GM23338 (cell line): ENCODE results near the gene IL12RB1. TPM values are rescaled to one million over a fixed set of nuclear protein-coding genes. Genes with fewer than 3 reads are reported as not detected.

Source experiments
- CTCF ChIP-seq, 2 experiments: fragments of 200-600 bp in 1 of 2; sonication (generic) in 1 of 2; conservative IDR thresholded peaks; 2 replicates each; pipeline versions ENCODE4 v1.5.1 to v1.6.1; 2016 to 2017; ENCODE audit warnings: antibody characterized with exemption in 2 of 2, low read depth in 2 of 2, mild to moderate bottlenecking in 2 of 2, moderate library complexity in 1 of 2
- ETS1 ChIP-seq: IDR thresholded peaks from 2 replicates; pipeline ENCODE4 v1.6.1; 2016; ENCODE audit warnings: antibody characterized with exemption
- EZH2phosphoT487 ChIP-seq: fragments of 200-600 bp; sonication (generic); IDR thresholded peaks from one replicate; pipeline ENCODE4 v1.8.1; 2018; ENCODE audit warnings: antibody characterized with exemption; ENCODE audit not compliant: unreplicated experiment
- NANOG ChIP-seq: IDR thresholded peaks from 2 replicates; pipeline ENCODE4 v1.6.1; 2016; ENCODE audit warnings: antibody characterized with exemption, borderline replicate concordance
- ZNF114 ChIP-seq: fragments of 250-450 bp; sonication (Bioruptor Pico); IDR thresholded peaks from 2 replicates; pipeline ENCODE4 v1.5.0; 2020; ENCODE audit warnings: mild to moderate bottlenecking, moderate library complexity
- ZNF331 ChIP-seq: fragments of 250-450 bp; sonication (Bioruptor Pico); IDR thresholded peaks from 2 replicates; pipeline ENCODE4 v1.5.0; 2020; ENCODE audit warnings: low read depth, mild to moderate bottlenecking, moderate library complexity
- ZNF462 ChIP-seq: fragments of 250-450 bp; sonication (Bioruptor Pico); IDR thresholded peaks from 2 replicates; pipeline ENCODE4 v1.5.0; 2020; ENCODE audit warnings: mild to moderate bottlenecking, moderate library complexity
- polyA plus RNA-seq: library from polyadenylated mRNA; unstranded; fragments of >200 nt; fragmentation: Nextera tagmentation; extraction: Ambion mirVana; gene quantifications from 2 replicates; pipeline ENCODE4 v1.2.1, GENCODE V29; 2016
- total RNA-seq: library from RNA; depleted of rRNA; stranded (reverse); fragments of >200 nt; shearing (Covaris generic); gene quantifications from 2 replicates; pipeline ENCODE4 v1.2.3, GENCODE V29; 2014

Gene IL12RB1
- total and polyA plus RNA-seq, 2 experiments from 2014 or later = not detected

- no peak for TF ChIP-seq CTCF (conservative IDR thresholded peaks at IDR 0.05; ENCODE audit: low read depth in 2 of 2)
- no peak for TF ChIP-seq NANOG
- no peak for TF ChIP-seq ZNF331 (CRISPR knock-in tag)
- TF ChIP-seq ZNF114 (CRISPR knock-in tag) = no peak
- no peak for TF ChIP-seq ZNF462 (CRISPR knock-in tag)
- TF ChIP-seq ETS1 = no peak
- no peak for TF ChIP-seq EZH2phosphoT487
Measured at GRCh38 chr19:18057557-18057956, 29.2 kb downstream of the IL12RB1 start (continued).
